HG03280 (cell line): ENCODE measurements around the gene ZNF436.

Experiments
- ATAC-seq: cut with Tn5 transposase; IDR thresholded peaks from one replicate; pipeline ENCODE4 v1.9.1; 2021; ENCODE audit warnings: mild to moderate bottlenecking, moderate library complexity; ENCODE audit not compliant: unreplicated experiment

ZNF436 gene

DNA sequence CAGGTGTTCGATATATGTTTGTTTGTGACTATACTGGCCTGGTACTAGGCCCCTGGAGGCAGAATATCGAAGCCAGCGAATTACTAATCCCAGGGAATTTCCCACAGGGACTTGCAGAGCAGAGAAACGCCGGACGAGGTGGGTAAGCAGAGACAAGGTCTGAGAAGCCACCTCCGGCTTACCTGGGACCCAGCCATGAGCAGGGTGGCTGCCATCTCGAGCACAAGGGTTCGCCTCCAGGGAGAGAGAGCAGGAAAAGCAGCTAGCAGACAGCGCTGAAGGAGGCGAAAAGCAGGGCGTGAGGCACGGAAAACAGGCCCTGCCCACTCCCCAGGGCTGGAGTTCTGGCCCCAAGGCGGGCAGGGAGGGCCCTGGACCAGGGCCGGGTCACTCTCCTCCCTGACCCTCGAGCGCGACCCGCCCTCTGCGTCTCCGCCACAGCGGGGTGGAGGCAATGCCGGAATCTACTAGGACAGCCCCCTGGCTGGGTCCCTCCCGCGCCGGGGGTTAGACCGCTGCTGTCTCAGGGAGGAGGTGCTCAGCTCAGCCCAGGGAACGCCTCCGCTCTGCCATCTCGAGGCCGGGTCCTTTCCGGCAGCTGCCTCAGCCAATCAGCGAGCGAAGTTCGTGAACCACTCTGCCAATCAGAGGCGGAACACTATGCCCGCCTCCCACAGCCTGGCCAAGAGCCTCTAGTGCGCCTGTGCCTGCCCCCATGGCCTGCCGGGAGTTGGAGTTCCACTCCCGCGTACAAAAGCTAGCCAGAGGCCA, 1.7 kb downstream of the ZNF436 start:
- ATAC-seq: peak; percentile 90

DNA sequence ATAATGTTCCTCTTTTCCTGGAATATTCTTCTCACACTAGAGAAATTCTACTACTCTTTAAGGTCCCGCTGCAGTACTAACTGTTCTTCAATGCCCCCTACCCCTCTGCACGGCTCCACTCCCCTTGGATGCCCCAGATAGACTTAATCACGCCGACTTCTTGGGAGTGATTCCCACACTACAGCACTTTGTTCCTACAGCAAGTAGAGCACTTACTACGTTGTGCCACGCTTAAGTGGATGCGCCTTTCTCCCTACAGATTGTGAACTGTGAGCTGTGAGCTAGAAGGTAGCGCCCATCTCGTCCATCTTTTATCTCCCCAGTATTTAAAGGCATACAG, 2.2 kb downstream of the ZNF436 start:
- no peak for ATAC-seq

DNA sequence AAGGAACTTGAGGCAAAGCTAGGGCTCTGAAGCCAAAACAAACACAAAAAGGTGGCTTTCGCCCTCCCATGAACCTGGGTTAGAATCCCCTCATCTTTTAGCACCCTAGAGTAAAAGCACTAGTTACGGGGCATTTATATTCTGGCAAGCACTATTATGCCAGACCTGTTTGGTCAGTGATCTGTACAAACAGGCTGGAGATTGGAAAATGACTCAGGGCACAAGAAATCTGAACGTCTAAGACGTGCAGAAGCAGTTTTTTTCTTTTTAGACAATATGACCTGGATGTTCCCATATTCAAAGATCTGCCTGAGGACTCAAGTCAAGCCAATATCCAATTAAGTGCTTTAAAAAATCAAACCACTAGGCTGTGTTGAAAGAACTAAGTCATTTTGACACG, 3.0 kb downstream of the ZNF436 start:
- ATAC-seq: no peak

DNA sequence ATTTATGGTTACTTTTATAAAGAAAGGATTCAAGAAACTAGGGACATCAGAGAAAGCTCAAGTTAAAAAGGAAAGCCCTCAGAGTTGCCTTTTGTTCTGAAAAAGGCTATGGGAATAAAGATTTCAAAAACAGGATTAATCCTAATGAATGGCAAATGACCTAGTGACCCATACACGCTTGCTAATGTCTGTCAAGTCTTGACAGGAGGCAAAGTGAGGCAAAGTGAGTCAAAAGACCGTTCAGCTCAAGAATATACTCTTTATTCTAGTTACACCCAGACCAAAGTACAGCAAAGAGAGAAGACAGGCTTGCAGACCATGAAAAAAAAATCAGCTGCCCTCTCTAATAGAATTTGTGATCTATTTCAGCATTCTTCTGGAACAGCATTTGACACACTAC, 3.5 kb downstream of the ZNF436 start:
- no peak for ATAC-seq

DNA sequence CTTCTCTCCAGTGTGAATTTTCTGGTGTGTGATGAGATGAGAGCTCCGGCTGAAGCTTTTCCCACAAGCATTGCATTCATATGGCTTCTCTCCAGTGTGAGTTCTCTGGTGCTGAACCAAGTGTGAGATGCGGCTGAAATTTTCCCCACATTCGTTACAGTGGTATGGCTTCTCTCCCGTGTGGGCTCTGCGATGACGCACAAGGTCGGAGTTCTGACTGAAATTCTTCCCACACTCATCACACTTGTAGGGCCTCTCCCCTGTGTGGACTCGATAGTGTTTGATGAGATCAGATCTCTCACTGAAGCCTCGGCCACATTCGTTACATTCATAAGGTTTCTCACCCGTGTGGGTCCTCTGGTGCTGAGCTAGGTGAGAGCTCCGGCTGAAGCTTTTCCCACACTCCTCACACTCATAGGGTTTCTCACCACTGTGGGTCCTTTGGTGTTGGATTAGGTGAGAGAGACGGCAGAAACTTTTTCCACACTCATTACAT, 7.4 kb downstream of the ZNF436 start:
- ATAC-seq: no peak

DNA sequence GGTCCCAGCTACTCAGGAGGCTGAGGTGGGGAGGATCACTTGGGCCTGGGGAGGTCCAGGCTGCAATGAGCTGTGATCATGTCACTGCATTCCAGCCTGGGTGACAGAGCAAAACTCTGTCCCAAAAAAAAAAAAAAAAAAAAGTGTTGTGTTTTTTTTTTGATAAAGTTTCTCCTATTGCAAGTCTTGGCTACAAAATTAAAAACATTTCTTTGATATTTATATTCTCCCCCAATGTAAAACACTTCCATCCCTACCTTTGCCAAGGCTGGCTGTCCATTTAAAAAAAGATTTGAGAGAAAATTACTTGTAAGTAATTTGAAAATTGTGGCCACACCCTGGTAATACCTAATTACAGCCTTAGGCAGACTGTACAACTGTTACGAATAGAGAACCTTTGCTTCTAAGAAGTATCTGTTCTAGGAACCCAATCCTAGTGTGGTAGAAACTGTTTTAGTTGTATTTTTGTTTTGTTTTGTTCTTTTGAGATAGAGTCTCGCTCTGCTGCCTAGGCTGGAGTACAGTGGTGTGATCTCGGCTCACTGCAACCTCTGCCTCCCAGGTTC, 11.2 kb downstream of the ZNF436 start:
- ATAC-seq: no peak

DNA sequence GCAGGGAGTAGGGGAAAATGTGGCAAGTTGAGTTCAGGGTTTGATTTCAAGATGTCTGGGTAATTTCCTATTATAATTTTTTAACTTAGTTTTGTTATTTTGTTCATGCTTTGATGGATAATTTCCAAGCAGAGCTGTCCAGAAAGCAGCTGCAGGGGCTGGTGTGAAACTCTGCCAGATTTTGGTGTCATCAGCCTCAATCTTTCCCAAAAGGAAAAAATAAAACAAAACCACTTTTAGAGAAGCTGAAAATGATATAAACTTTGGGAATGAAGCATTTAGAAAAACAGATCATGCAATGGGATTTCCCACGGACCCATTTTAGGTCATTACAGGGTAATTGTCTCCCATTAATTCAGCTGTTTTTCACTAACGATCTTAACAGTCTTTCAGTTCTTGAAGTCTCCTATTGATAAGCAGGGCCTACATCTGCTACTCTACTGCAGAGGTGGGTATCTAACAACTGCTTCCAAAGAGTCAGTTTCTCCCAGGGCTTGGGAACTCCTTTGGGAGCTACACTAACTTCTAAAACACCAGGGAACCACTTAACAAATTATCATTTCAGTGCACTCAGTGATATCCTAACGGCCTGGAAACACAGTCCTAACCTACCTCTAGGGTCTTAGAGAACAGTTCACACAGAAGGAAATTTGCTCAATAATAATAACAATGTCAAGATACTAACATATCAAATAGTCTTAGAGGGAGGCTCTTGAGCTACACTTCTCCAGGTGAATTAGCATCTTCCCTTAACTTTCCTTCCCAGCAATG, 12.3 kb downstream of the ZNF436 start:
- ATAC-seq: no peak

DNA sequence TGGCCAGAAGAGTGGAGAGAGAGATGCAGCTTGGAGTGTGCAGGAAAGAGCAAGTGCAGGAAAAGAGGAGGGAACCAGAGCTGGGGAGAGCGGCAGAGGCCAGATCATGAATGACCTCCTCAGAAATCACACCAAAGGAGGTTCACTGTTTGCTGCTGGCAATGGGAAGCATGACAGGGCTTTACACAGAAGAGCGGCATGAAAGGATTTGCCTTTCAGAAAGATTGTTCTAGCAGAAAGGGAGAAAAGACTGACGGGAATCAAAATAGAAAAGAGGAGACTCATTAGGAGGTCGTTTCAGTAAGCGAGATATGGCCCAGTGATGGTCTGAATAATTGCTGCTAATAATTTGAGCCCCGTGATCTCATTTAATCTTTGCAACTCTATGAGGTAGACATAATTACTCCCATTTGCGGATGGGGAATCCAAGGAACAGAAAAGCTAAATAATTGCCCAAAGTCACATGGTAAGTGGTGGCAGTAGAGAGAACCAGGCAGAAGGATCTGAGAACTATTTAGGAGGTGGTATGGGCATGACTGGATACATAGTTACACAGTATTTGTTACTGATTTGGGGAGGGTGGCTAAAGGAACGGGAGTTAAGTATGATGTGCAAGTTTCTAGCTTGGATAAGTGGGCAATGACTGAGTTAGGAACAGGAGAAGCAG, 13.0 kb downstream of the ZNF436 start:
- no peak for ATAC-seq

DNA sequence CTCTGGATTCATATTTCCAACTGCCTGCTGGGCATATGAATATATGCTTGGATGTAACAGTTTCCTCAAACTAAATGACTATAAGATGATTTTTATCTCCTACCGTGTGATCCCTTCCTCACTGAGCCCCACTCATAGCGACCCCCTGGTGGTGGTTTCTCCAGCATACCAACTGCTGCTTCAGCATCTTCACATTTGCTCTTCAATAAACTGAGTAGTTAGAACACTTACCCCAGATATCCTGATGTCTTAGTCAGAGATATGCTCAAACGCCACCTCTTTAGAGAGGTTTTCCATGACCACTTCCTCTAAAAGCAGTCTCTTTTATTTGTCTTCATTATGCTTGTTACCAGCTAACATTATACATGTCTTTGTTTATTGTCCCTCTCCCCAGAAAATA, 15.4 kb downstream of the ZNF436 start:
- no peak for ATAC-seq

DNA sequence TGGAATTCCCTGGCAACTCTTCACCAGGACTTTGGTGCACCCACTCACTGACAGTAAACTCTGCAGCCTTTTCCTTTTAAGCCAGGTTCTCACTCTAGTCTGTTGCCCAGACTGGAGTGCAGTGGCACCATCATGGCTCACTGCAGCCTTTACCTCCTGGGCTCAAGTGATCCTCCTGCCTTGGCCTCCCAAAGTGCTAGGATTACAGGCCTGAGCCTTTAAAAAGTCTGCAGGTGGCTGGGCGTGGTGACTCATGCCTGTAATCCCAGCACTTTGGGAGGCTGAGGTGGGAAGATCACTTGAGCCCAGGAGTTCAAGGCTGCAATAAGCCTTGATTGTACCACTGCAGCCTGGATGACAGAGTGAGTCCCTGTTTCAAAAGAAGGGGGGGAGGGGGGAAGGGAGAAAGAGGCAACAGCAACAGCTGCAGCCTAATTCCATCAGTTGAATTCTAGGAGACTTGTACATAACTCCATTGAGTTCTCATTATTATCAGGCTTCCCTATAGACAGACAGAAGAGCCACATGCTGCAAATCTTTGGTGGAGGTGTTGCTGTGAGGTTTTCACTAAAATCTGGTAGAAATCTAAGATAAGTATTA, 17.4 kb downstream of the ZNF436 start:
- ATAC-seq: no peak

DNA sequence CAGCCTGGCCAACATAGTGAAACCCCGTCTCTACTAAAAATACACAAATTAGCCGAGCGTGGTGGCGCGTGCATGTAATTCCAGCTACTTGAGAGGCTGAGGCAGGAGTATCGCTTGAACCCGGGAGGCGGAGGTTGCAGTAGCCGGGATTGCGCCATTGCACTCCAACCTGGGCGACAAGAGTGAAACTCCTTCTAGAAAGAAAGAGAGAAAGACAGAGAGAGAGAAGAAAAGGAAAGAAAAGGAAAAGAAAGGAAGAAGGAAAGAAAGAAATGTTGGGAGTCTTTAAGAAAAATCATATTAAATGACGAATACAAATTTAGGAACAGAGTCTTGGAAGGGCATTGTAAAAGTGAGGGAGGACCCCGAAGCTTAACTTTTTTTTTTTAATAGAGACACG, 23.7 kb downstream of the ZNF436 start:
- no peak for ATAC-seq

DNA sequence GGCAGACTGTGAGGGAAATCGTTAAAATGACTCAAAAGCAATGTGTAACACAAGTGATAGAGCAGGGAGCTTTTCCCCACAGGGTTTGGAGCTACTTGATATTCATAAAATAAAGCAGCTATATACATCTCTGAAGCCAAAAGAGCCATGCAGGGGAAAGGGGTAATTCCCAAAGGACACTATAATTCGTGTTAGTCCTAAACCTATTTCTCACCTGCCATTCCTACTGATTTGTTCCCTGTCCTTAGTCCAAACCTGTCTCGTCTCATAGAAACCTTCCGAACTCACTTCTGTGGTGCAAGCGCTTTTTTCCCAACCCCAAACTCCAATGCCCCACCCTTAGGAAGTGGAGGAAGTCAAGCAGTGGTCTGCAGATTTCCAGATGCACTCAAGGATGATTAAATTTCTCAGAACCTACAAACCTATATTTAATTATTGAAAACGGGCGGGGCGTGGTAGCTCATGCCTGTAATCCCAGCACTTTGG, 24.6 kb downstream of the ZNF436 start:
- ATAC-seq: no peak

DNA sequence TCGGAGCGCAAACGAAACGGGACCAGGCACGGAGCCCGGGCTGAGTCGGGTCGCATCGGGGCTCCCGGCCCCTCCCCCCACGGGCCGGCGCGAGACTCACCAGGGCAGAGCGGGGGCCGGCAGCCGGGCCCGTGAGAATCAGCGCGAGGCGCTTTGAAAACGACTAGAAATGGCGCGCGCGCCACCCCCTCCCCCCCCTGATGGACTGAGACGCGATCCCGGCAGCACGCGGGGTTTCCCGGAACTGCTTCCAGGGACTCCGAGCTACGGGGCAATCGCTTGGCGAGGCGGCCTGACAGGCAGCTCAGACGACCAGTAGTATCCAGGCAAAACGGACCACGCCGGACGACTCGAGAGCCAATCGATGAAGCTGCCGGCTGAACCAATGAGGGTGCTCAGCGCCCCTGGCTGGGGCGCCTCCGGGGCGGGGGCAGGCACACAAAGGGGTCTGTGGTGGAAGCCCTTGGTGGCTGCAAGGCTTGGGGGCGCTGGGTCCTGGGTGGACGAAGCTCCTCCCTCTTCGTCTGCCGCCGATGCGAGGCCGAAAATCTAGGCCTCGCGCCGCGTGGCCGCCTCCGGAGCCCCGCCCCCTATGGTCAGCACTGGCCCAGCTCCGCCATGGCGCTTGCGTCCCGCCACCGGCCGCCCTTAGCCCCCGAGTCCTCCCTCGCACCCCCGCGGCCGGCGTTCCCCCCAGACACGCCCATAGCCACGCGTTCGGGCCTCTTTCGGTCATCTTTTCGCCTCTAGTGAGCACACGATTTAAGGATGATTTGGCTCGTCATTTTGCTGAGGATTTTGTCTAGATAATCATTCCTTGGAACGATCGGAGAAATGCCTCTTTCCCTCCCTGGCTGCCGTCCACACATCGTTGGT, 25.3 kb downstream of the ZNF436 start, which contains the start of gene HNRNPR:
Gene HNRNPR, minus strand, starts transcription at position 174 of the 876 bp plus-strand sequence. CDS start 3,276 bp downstream, outside the sequence.
- peak; percentile 96 for ATAC-seq

DNA sequence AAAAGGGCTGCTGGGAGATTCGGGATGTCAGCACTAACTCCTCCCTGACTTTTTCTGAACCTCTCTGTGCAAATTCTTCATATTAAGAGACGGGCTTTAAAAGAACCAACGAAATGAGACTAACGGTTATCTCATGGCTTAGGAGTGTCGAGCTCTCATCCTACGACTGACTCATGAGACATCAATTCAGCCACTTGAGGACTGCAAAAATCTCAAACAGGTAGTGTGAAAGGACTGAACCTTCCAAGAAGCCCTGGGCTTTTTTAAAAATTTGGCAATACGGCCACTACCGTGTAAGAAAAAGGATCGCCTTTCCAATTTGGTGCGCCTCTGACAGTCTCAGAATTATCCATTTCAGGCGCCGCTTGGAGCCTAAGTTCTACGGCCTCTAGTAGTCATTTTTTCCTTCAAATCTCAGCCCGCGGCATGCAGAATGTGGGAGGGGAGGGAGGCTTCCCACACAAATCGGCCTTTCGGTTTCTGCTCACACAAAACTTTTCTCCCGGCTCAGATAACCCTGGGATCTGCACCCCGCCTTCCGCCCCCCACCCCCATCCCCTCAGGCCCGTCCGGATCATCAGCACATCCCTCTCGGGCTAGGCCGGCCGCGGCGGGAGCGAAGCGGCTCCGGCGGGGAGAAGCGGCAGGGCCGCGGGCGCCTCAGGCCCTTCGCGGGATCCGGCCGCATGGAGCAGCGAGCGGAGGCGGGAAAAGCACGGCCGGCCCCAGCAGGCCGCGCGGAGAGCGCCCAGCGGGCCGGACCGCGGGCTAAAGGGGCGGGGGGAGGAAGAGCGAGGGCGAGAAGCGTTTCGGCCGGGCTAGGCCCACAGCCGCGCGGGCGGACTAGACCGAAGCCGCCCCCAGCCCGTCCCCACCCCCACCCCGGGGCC, 26.2 kb downstream of the ZNF436 start:
- ATAC-seq: peak; percentile 9

DNA sequence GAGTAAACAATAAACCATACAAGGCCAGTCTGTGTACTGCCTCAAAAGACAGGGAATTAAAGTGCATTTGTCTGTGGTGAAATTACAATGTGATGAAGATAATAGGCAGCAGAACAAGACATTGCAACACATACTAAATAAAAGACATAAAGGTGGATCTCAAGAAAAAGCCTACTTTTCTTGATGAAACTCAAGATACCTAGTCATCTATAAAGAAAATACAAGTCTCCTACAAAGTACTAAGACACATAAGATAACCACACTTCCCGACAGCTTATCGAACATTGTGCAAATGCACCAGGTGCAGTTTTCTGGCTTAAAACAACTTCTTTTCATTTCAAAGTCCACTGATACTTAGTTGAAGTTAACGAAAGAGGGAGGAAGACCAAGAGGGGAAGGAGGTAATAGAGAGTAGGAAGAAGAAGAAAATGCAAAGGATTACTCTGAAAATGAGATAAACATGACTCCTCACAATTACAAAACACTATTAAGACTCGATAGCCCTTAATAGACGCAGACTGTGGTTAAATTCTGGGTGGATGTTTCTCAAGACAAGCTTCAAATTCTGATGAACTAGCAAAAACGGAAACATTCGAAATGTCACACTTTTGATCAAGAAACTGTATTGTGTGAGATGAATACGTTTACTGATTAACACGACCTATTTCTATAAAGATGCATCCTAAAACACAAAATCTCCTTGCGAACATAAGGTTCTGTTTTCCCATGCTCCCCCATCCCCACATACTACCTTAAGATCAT, 27.5 kb downstream of the ZNF436 start:
- no peak for ATAC-seq

DNA sequence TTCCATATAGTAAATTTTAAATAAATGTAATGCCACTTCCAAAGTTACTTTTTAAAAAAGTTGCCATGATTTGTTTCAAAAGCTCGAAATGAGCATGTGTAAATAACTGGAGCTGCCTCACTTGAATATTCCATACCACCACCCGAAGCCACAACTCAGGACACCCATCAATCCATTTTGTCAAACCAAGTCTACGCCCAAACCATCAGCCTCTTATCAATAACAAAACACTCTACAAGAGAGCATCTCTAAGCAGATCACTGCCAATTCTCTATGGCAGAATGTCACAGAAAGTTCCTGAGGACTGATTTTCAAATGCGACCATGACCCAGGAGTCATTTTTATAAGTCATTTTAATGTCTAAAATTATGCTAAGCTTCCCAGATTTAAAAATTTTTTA, 30.0 kb downstream of the ZNF436 start:
- no peak for ATAC-seq

DNA sequence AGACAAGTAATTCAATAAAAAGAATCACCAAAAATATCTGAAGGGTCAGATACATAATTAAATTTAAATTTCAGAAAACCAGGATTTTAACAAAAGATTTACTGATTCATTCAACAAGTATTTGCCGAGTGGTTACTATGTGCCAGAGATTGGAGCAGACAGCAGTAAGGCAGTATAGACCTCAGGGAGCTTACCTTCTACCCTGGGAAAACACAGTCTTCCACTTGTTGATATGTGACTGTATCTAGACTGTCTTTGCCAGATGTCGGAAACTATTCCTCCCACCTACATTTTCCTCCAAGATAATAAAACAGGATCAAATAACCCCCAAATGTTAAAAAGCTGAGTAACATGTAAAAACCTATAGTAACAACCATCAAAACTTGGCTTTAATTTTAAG, 31.8 kb downstream of the ZNF436 start:
- ATAC-seq: no peak

DNA sequence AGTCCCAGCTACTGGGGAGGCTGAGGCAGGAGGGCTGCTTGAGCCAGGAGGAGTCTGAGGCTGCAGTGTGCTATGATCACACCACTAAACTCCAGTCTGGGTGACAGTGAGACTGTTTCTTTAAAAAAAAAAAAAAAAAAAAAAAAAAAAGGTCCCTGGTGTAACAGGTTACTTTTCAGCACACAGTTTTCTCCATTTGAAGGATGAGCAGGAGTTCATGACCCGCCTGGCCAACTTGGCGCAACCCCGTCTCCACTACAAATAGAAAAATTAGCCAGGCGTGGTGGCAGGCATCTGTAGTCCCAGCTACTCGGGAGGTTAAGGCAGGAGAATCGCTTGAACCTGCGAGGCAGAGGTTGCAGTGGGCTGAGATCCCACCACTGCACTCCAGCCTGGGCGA, 37.9 kb downstream of the ZNF436 start:
- no peak for ATAC-seq
